Fibroblast of villous mesenchyme (primary cell): ENCODE data around the gene SELPLG. TPM values are rescaled to one million over a fixed set of nuclear protein-coding genes. Genes with fewer than 3 reads are reported as not detected.

Experiments used
- DNase-seq: peaks from one replicate; pipeline ENCODE4 v3.0.0-alpha.2; 2010; ENCODE audit warnings: low read depth
- H3K4me3 ChIP-seq: 2 replicates; pipeline ENCODE4 v1.5.1; 2011; ENCODE audit warnings: low read depth, mild to moderate bottlenecking, low read length
- total RNA-seq: library from RNA; depleted of rRNA; stranded (reverse); fragments of >200 nt; gene quantifications from 2 replicates; pipeline ENCODE4 v1.2.3, GENCODE V29; 2012
- TF ChIP-seq, protein P1 (sequence below): IDR thresholded peaks from 2 replicates; pipeline ENCODE4 v1.5.1; 2012; ENCODE audit warnings: low read depth, mild to moderate bottlenecking, low read length; ENCODE audit not compliant: insufficient read depth

SELPLG gene
- total RNA-seq, 1 donor: 2.2 TPM

GRCh38 chr12:108618079-108618952 is 15.4 kb downstream of the SELPLG start:
- DNase-seq: peak; percentile 90
- TF ChIP-seq, protein P1, sequence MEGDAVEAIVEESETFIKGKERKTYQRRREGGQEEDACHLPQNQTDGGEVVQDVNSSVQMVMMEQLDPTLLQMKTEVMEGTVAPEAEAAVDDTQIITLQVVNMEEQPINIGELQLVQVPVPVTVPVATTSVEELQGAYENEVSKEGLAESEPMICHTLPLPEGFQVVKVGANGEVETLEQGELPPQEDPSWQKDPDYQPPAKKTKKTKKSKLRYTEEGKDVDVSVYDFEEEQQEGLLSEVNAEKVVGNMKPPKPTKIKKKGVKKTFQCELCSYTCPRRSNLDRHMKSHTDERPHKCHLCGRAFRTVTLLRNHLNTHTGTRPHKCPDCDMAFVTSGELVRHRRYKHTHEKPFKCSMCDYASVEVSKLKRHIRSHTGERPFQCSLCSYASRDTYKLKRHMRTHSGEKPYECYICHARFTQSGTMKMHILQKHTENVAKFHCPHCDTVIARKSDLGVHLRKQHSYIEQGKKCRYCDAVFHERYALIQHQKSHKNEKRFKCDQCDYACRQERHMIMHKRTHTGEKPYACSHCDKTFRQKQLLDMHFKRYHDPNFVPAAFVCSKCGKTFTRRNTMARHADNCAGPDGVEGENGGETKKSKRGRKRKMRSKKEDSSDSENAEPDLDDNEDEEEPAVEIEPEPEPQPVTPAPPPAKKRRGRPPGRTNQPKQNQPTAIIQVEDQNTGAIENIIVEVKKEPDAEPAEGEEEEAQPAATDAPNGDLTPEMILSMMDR: peak; percentile 93
- H3K4me3 ChIP-seq: no peak overlapping the region

DNA sequence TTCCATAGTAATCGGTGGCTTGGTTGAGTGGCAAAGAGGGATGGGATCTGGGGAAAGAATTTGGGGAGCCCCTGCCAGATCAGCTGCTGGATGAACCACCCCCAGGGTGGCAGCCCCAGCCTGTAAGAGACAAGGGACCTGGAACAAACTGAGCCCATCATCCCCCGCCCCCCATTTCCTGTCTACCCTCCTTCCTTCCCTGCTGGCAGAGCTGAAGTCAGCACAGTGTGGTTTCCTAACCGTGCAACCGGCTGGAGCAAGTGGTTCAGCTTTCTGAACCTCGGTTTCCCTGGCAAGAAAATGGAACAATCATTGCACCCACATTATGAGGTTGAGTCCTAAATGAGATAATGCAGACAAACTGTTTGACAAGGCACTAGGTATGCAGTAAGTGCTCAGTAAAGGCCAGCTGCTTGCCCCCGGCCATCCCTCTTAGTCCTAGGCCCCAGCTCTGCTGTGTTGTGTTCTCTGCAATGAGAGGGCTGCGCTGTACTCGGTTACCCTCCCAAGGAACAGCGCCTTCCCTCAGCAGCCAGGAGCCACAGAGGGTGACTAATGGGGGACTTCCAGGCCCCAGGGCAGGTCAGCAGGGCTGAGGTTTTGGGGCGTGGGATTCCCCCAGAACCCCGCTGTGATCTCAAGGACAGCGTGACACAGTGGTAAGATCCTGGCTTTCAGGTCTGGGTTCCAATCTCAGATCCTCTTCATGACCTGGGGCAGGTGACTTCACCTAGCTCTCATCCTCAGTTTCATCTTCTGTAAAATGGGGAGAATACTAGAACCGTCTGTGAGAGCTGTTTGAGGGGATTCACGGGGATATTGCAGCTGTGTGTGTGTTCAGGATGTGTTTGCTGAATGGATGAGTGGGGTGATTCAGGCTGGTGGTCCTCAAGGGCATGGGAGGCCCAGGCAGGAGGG is 16.5 kb downstream of the SELPLG start:
- H3K4me3 ChIP-seq: no peak overlapping the region
- TF ChIP-seq, protein P1: no peak
- peak; percentile 44 for DNase-seq

DNA sequence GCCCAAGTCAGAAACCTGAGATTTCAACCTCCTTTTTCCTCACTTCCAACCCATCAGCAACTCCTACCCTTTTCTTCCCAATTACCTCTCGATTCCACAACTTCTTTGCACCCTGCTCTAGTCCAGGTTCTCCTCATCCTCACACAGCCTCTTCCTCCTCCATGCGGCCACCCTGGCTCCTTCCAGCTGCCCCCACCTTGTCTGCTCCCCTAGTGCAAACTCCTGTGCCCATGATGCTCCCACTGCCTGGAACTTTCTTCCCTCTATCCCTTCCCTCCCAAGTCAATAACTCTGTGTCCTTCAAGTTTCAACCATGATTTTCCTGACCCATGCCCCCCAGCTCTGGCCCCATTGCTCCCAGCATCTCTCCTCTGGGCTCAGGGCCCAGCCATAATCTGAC is 17.3 kb downstream of the SELPLG start:
- TF ChIP-seq, protein P1: no peak
- no peak overlapping the region for H3K4me3 ChIP-seq
- DNase-seq: no peak

DNA sequence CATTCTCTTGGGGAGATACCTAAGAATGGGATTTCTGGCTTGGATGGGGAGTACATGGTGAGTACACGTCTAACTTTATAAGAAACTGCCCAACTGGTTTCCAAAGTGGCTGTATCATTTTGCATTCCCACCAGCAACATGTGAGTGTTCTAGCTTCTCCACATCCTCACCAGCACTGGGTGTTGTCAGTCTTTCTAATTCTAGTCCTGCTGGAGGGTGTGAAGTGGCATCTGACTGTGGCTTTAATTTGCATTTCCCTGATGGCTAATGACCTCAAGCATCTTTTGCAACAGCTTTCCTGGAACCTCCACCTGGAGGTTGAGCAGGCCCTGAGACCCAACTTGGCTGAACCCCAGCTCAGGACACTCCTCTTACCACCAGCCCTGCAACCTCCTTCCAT is 17.8 kb downstream of the SELPLG start:
- H3K4me3 ChIP-seq: no peak overlapping the region
- DNase-seq: no peak
- TF ChIP-seq, protein P1: no peak

- DNase-seq: no peak
- H3K4me3 ChIP-seq: no peak overlapping the region
- TF ChIP-seq, protein P1: no peak
Measured at GRCh38 chr12:108614639-108615038, 19.1 kb downstream of the SELPLG start.

GRCh38 chr12:108614041-108614440 is 19.7 kb downstream of the SELPLG start:
- no peak overlapping the region for H3K4me3 ChIP-seq
- TF ChIP-seq, protein P1: no peak
- no peak for DNase-seq
